Breast epithelium (tissue), 3 donors: ENCODE data around the gene TP53BP2.

Source experiments
- CTCF ChIP-seq, 3 donors: fragments of 450-650 bp; IDR thresholded peaks; one replicate each; pipeline ENCODE4 v1.5.1; 2016 to 2017; ENCODE audit warnings: antibody characterized with exemption in 3 of 3, mild to moderate bottlenecking in 3 of 3, moderate library complexity in 3 of 3
- POLR2A ChIP-seq: fragments of 450-650 bp; IDR thresholded peaks from one replicate; pipeline ENCODE4 v1.6.1; 2016; ENCODE audit warnings: antibody characterized with exemption, mild to moderate bottlenecking, moderate library complexity
- POLR2AphosphoS5 ChIP-seq, 3 donors: sonication (generic); formaldehyde crosslinking; IDR thresholded peaks; one replicate each; pipeline ENCODE4 v1.6.1; 2017; ENCODE audit warnings: antibody characterized with exemption in 3 of 3

DNA sequence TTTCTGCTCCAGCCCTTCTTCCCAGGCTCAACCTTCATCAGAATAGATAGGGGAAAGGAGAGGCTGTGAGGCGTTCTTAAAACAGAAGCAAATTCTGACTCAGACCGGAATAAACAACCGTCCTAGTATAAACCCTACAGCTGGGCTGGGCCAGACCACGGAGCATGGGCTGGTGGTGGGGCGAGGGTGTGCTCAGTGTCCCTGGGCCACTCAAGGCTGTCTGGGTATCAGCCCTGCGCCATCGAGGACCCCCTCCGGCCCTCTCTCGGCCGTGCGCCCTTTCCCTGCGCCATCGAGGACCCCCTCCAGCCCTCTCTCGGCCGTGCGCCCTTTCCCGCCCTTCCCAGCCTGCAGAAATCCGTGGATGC is 97.4 kb downstream of the TP53BP2 start:
- no peak for TF ChIP-seq CTCF (IDR thresholded peaks at IDR 0.05)
- TF ChIP-seq POLR2AphosphoS5 (IDR thresholded peaks at IDR 0.05), result no peak
- no peak for TF ChIP-seq POLR2A
